H1 (cell line): Measurements from ENCODE around the gene DRAM1. TPM values are rescaled to one million over a fixed set of nuclear protein-coding genes. Genes with fewer than 3 reads are reported as not detected.

Source experiments
- CTCF ChIA-PET: fragments of 300-600 bp; sonication (Branson Sonifier 250); formaldehyde crosslinking; loops from one replicate; lab custom pipeline; 2021; ENCODE audit not compliant: partially characterized antibody; lab: Charles Lee
- POLR2A ChIA-PET: fragments of 300-600 bp; sonication (Branson Sonifier 250); formaldehyde crosslinking; loops from one replicate; lab custom pipeline; 2021; ENCODE audit warnings: inconsistent platforms; ENCODE audit not compliant: partially characterized antibody; lab: Charles Lee
- DNase-seq, 2 experiments: peaks; one replicate each; pipeline versions ENCODE4 v3.0.0 to v3.0.0-alpha.2; 2010 to 2022; ENCODE audit warnings: low spot score in 2 of 2, low read depth in 1 of 2, mixed read lengths in 1 of 2
- FAIRE-seq: peaks from 2 replicates; lab custom pipeline; 2011; peaks lifted over from hg19 to GRCh38; lab: Jason Lieb, UNC
- H2AFZ ChIP-seq: 2 replicates; pipeline ENCODE4 v1.8.1; 2012; ENCODE audit warnings: low read length, inconsistent platforms
- H2AK5ac ChIP-seq: 2 replicates; pipeline ENCODE4 v1.6.1; 2013; ENCODE audit warnings: low read depth, low read length
- H2BK120ac ChIP-seq: replicated peaks from 2 replicates; pipeline ENCODE3; 2013; ENCODE audit warnings: low read depth, low read length, inconsistent platforms
- H2BK12ac ChIP-seq: 2 replicates; pipeline ENCODE4 v1.6.1; 2013; ENCODE audit warnings: low read depth, low read length
- H2BK15ac ChIP-seq: 2 replicates; pipeline ENCODE4 v1.6.1; 2013; ENCODE audit warnings: low read length
- H2BK20ac ChIP-seq: 2 replicates; pipeline ENCODE4 v1.6.1; 2013; ENCODE audit warnings: low read length
- H2BK5ac ChIP-seq: 2 replicates; pipeline ENCODE4 v1.6.1; 2013; ENCODE audit warnings: low read depth, low read length
- H3K14ac ChIP-seq: 2 replicates; pipeline ENCODE4 v1.6.1; 2013; ENCODE audit warnings: inconsistent platforms; ENCODE audit not compliant: insufficient read length
- H3K18ac ChIP-seq: 2 replicates; pipeline ENCODE4 v1.6.1; 2013; ENCODE audit warnings: low read length; ENCODE audit errors: extremely low read depth
- H3K23ac ChIP-seq: 2 replicates; pipeline ENCODE4 v1.6.1; 2013; ENCODE audit warnings: inconsistent platforms; ENCODE audit not compliant: insufficient read length
- H3K23me2 ChIP-seq: 2 replicates; pipeline ENCODE4 v1.6.1; 2013; ENCODE audit warnings: low read depth, low read length
- H3K27ac ChIP-seq: 2 replicates; pipeline ENCODE4 v1.6.1; 2011; ENCODE audit warnings: low read depth, low read length, inconsistent platforms
- H3K27me3 ChIP-seq, 4 experiments: replicated peaks in 1 of 4; 1 replicate in 1 of 4; 2 replicates in 3 of 4; pipeline versions ENCODE4 v1.6.1 to v1.8.1; 2011 to 2013; ENCODE audit warnings: low read length in 3 of 4, mild to moderate bottlenecking in 3 of 4, inconsistent platforms in 2 of 4, mixed read lengths in 2 of 4, moderate library complexity in 1 of 4; ENCODE audit not compliant: control insufficient read depth in 3 of 4, insufficient read depth in 3 of 4; ENCODE audit errors: extremely low read depth in 1 of 4
- H3K36me3 ChIP-seq, 4 experiments: 2 replicates each; pipeline versions ENCODE4 v1.6.1 to v1.8.1; 2011 to 2013; ENCODE audit warnings: mild to moderate bottlenecking in 4 of 4, low read length in 3 of 4, moderate library complexity in 2 of 4, control low read depth in 1 of 4, inconsistent platforms in 1 of 4; ENCODE audit not compliant: insufficient read depth in 4 of 4, control insufficient read depth in 2 of 4
- H3K4ac ChIP-seq: replicated peaks from 2 replicates; pipeline ENCODE3; 2013; ENCODE audit warnings: low read length, low read depth, mixed read lengths, inconsistent platforms; ENCODE audit not compliant: insufficient read length
- H3K4me1 ChIP-seq, 4 experiments: replicated peaks in 1 of 4; 1 replicate in 1 of 4; 2 replicates in 3 of 4; pipeline versions ENCODE4 v1.6.1 to v1.8.1; 2011 to 2013; ENCODE audit warnings: low read length in 3 of 4, inconsistent platforms in 2 of 4, mixed read lengths in 1 of 4; ENCODE audit not compliant: insufficient read depth in 4 of 4, control insufficient read depth in 3 of 4
- H3K4me2 ChIP-seq, 2 experiments: 2 replicates each; pipeline versions ENCODE4 v1.6.1 to v1.8.1; 2011 to 2013; ENCODE audit warnings: low read depth in 2 of 2, low read length in 2 of 2, control low read depth in 1 of 2, inconsistent platforms in 1 of 2, mild to moderate bottlenecking in 1 of 2; ENCODE audit not compliant: insufficient read depth in 1 of 2
- H3K4me3 ChIP-seq, 4 experiments: fragments of 200-600, 300-600 bp in 1 of 4; sonication (generic), shearing (Covaris generic), sonication (Bioruptor Twin) in 1 of 4; 2 replicates each; pipeline versions ENCODE4 v1.5.1 to v1.8.1; 2011 to 2016; ENCODE audit warnings: low read length in 4 of 4, low read depth in 3 of 4, control low read depth in 2 of 4, inconsistent platforms in 2 of 4, mild to moderate bottlenecking in 2 of 4, mixed read lengths in 1 of 4, moderate library complexity in 1 of 4; ENCODE audit not compliant: insufficient read depth in 2 of 4; ENCODE audit errors: extremely low read depth in 1 of 4
- H3K56ac ChIP-seq: replicated peaks from 2 replicates; pipeline ENCODE3; 2013; ENCODE audit warnings: low read depth, mild to moderate bottlenecking, mixed read lengths, low read length, inconsistent platforms; ENCODE audit not compliant: insufficient read length
- H3K79me1 ChIP-seq: 2 replicates; pipeline ENCODE4 v1.6.1; 2013; ENCODE audit warnings: low read depth, low read length, control low read depth
- H3K79me2 ChIP-seq, 2 experiments: 2 replicates each; pipeline versions ENCODE4 v1.6.1 to v1.8.1; 2012 to 2013; ENCODE audit warnings: low read length in 2 of 2, mild to moderate bottlenecking in 2 of 2, inconsistent platforms in 1 of 2; ENCODE audit not compliant: insufficient read depth in 2 of 2, control insufficient read depth in 1 of 2
- H3K9ac ChIP-seq, 4 experiments: replicated peaks in 1 of 4; 1 replicate in 1 of 4; 2 replicates in 3 of 4; pipeline versions ENCODE4 v1.6.1 to v1.8.1; 2011 to 2013; ENCODE audit warnings: low read depth in 3 of 4, low read length in 3 of 4, control low read depth in 2 of 4, mild to moderate bottlenecking in 2 of 4, moderate library complexity in 2 of 4, inconsistent platforms in 1 of 4; ENCODE audit errors: extremely low read depth in 1 of 4
- H3K9me3 ChIP-seq, 2 experiments: 2 replicates each; pipeline versions ENCODE4 v1.6.1 to v1.8.1; 2012 to 2013; ENCODE audit warnings: mild to moderate bottlenecking in 2 of 2, moderate library complexity in 2 of 2, control low read depth in 1 of 2, inconsistent platforms in 1 of 2, low read depth in 1 of 2, low read length in 1 of 2, mixed read lengths in 1 of 2; ENCODE audit not compliant: insufficient read depth in 2 of 2
- H4K20me1 ChIP-seq, 2 experiments: replicated peaks in 1 of 2; 2 replicates each; pipeline versions ENCODE3 to v1.8.1; 2011 to 2013; ENCODE audit warnings: inconsistent platforms in 2 of 2, low read length in 2 of 2, mild to moderate bottlenecking in 1 of 2; ENCODE audit not compliant: insufficient read depth in 2 of 2, control insufficient read depth in 1 of 2
- H4K5ac ChIP-seq: 2 replicates; pipeline ENCODE4 v1.6.1; 2013; ENCODE audit warnings: low read length, low read depth, mixed read lengths, inconsistent platforms; ENCODE audit not compliant: insufficient read length
- H4K8ac ChIP-seq: 2 replicates; pipeline ENCODE4 v1.8.0; 2013; ENCODE audit warnings: mild to moderate bottlenecking, moderate library complexity, low read length, inconsistent platforms; ENCODE audit not compliant: insufficient read depth; ENCODE audit errors: extremely low read depth
- H4K91ac ChIP-seq: replicated peaks from 2 replicates; pipeline ENCODE3; 2013; ENCODE audit warnings: low read length, mixed read lengths, inconsistent platforms; ENCODE audit not compliant: insufficient read length
- KDM1A ChIP-seq: fragments of 200-600, 300-600 bp; sonication (generic); IDR thresholded peaks from 2 replicates; pipeline ENCODE4 v1.7.1; 2016; ENCODE audit warnings: mild to moderate bottlenecking, low read length, borderline replicate concordance
- SP4 ChIP-seq: IDR thresholded peaks from 2 replicates; pipeline ENCODE4 v1.6.1; 2012; ENCODE audit warnings: low read length, inconsistent platforms
- SUZ12 ChIP-seq: fragments of 200-600 bp; sonication (generic); IDR thresholded peaks from 2 replicates; pipeline ENCODE4 v1.6.1; 2012; ENCODE audit warnings: mild to moderate bottlenecking, inconsistent platforms, low read length, moderate library complexity, mixed read lengths
- TBP ChIP-seq: IDR thresholded peaks from 2 replicates; pipeline ENCODE4 v1.6.1; 2011; ENCODE audit warnings: low read depth, low read length, improper control_type of control experiment
- YY1 ChIP-seq: IDR thresholded peaks from 2 replicates; pipeline ENCODE4 v1.6.1; 2011; ENCODE audit warnings: low read depth, mild to moderate bottlenecking, low read length
- WGBS, 2 experiments: shearing (Covaris generic) in 1 of 2; methylation state at CpG; one replicate each; pipeline versions ENCODE4 v1.1.6 to v1.1.7; 2013 to 2015; ENCODE audit warnings: low lambda C conversion rate in 2 of 2, mixed read lengths in 2 of 2, inconsistent platforms in 1 of 2, low coverage in 1 of 2, missing lambda C conversion rate in 1 of 2; ENCODE audit not compliant: insufficient replicate concordance in 2 of 2, insufficient coverage in 1 of 2, insufficient read length in 1 of 2; ENCODE audit errors: extremely low coverage in 1 of 2, missing lambda C conversion rate in 1 of 2; 5-methylcytosine and 5-hydroxymethylcytosine counted together
- polyA plus RNA-seq, 7 experiments: library from polyadenylated mRNA; depleted of rRNA in 3 of 7; stranded (reverse) in 5 of 7; unstranded in 2 of 7; fragments of >200 nt in 5 of 7; fragments of 200-250 nt in 2 of 7; gene quantifications; 1 replicate in 5 of 7; 2 replicates in 1 of 7; 4 replicates in 1 of 7; pipeline versions ENCODE4 v1.2.1 to v1.2.3, GENCODE V29; 2011 to 2013; ENCODE audit warnings: missing spikeins in 2 of 7, mixed read lengths in 2 of 7
- total RNA-seq: library from RNA; stranded (reverse); fragmentation: NEBNext Ultra II Directional; extraction: Animal tissue kit (Norgen Biotek cat#: 25700); gene quantifications from 2 replicates; pipeline ENCODE4 v1.2.1, GENCODE V29; 2021
- TF ChIP-seq, protein P1 (sequence below): IDR thresholded peaks from 2 replicates; pipeline ENCODE4 v1.6.1; 2012; ENCODE audit warnings: inconsistent platforms

Gene DRAM1
- total and polyA plus RNA-seq, 2 of the 8 experiments (the other 6 are each of a cell fraction or from before 2014, with no cell fraction given), result 4.6 to 6.2 TPM

DNA sequence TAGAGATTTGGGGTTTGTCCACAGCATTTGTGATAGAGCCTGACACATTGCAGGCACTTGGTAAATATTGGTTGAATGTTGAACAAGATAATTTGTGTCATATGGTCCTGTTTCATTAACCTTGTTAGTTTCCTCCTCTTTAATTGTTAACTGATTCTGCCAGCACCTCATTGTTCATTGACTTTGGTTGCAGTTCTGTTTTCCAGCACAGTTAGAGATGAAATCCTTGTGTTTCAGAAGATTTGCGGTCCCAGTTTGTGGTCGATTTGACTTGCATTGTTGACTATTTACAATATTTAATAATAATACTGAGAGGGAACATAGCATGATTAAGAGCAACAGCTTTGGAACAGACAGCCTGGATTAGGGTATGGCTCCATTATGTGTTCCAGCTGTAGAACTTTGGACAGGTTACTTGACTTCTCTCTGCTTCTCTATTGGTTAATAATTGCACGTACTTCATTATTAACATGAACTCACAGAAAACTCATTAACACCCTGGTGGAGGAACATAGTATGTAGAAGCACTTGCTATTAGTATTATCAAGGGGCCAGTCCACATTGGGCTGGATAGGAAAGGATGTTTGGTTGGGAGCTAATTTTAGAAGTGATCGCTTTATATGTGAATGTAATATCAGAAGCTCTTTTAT is 8.7 kb downstream of the DRAM1 start:
- no peaks in the 10 kb centered on the region for H3K23me2 ChIP-seq
- H4K20me1 ChIP-seq, result no peaks in the 10 kb centered on the region
- no peak overlapping the region for H2BK12ac ChIP-seq
- no peak overlapping the region for H4K5ac ChIP-seq
- H2BK120ac ChIP-seq, result no peak overlapping the region
- no peaks in the 10 kb centered on the region for H3K79me1 ChIP-seq
- no peak overlapping the region for H2AK5ac ChIP-seq
- H3K27me3 ChIP-seq, result no peaks in the 10 kb centered on the region
- H3K18ac ChIP-seq, result no peak overlapping the region
- H3K4me1 ChIP-seq, result no peaks in the 10 kb centered on the region; a peak in 1 of 7 replicates
- H3K27ac ChIP-seq, result no peak overlapping the region
- no peak overlapping the region for H3K23ac ChIP-seq
- no peak overlapping the region for H3K9ac ChIP-seq
- no peak overlapping the region for H2BK5ac ChIP-seq
- no peak overlapping the region for H2BK20ac ChIP-seq
- H3K36me3 ChIP-seq, result no peaks in the 10 kb centered on the region
- no peak overlapping the region for H3K56ac ChIP-seq
- no peaks in the 10 kb centered on the region for H3K9me3 ChIP-seq
- H3K79me2 ChIP-seq, result no peaks in the 10 kb centered on the region
- no peak overlapping the region for H3K14ac ChIP-seq
- no peak overlapping the region for H2AFZ ChIP-seq
- ChIA-PET POLR2A (interaction anchor here (1.3 kb wide), 1 partner anchor 9 kb away, joined by 3 read pairs; the partner anchor contains the start of gene DRAM1), CTCF (interaction anchor here (1.2 kb wide), 1 partner anchor 127 kb away, joined by 4 read pairs; no protein-coding TSS in a partner anchor)
- no peak for DNase-seq
- H4K91ac ChIP-seq, result no peak overlapping the region
- no peak overlapping the region for H3K4me3 ChIP-seq
- FAIRE-seq, result no peak
- TF ChIP-seq KDM1A, result no peak
- TF ChIP-seq YY1, result no peak
- TF ChIP-seq SUZ12, result no peak
- TF ChIP-seq, protein P1, sequence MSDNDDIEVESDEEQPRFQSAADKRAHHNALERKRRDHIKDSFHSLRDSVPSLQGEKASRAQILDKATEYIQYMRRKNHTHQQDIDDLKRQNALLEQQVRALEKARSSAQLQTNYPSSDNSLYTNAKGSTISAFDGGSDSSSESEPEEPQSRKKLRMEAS, result no peak
- TF ChIP-seq TBP, result no peak
- no peak for TF ChIP-seq SP4
- no peak overlapping the region for H3K4ac ChIP-seq
- no peak overlapping the region for H2BK15ac ChIP-seq
- no peak overlapping the region for H3K4me2 ChIP-seq
- WGBS, 2 experiments, result 90% methylated on average over 4 of the region's 4 CpGs; no CpG with 5 or more reads in 1 of the 2 experiments
- H4K8ac ChIP-seq, result no peak overlapping the region
